Measurements from ENCODE around the gene DLST.

Gene DLST

GRCh38 chr14:74942181-74942580 is 60.5 kb downstream of the DLST start:
- DNase-seq: no peak

GRCh38 chr14:74942608-74943007 is 60.9 kb downstream of the DLST start:
- DNase-seq: no peak

GRCh38 chr14:74945261-74945851 is 63.6 kb downstream of the DLST start:
- DNase-seq: no peak

- DNase-seq: peak; percentile 75
Measured at GRCh38 chr14:74945852-74946658, 64.3 kb downstream of the DLST start.

- no peak for DNase-seq
Measured at GRCh38 chr14:74946659-74947281, 65.1 kb downstream of the DLST start.

- no peak for DNase-seq
Measured at GRCh38 chr14:74947353-74948227, 65.9 kb downstream of the DLST start.

- no peak for DNase-seq
Measured at GRCh38 chr14:74948228-74949175, 66.8 kb downstream of the DLST start.

- no peak for DNase-seq
Measured at GRCh38 chr14:74949191-74949601, 67.5 kb downstream of the DLST start.

- DNase-seq: no peak
Measured at GRCh38 chr14:74949859-74950573, 68.3 kb downstream of the DLST start.

- no peak for DNase-seq
Measured at GRCh38 chr14:74950795-74951442, 69.2 kb downstream of the DLST start.

GRCh38 chr14:74951443-74952179 is 69.9 kb downstream of the DLST start:
- no peak for DNase-seq

GRCh38 chr14:74952180-74952665 is 70.5 kb downstream of the DLST start:
- DNase-seq: no peak

GRCh38 chr14:74952697-74953484 is 71.2 kb downstream of the DLST start:
- no peak for DNase-seq
